Skeletal muscle satellite cell (primary cell): Measurements from ENCODE around the gene ECHDC1.

Source experiments
- H3K27me3 ChIP-seq: 2 replicates; pipeline ENCODE4 v1.7.0; 2013; ENCODE audit warnings: low read length; ENCODE audit not compliant: control insufficient read depth, insufficient read depth
- H3K36me3 ChIP-seq: 2 replicates; pipeline ENCODE4 v1.7.0; 2013; ENCODE audit warnings: mild to moderate bottlenecking, control low read depth, low read length; ENCODE audit not compliant: insufficient read depth
- H3K4me1 ChIP-seq: 2 replicates; pipeline ENCODE4 v1.7.0; 2013; ENCODE audit warnings: low read length; ENCODE audit not compliant: control insufficient read depth, insufficient read depth
- H3K4me2 ChIP-seq: 2 replicates; pipeline ENCODE4 v1.7.0; 2013; ENCODE audit warnings: mild to moderate bottlenecking, low read length
- H3K4me3 ChIP-seq: 2 replicates; pipeline ENCODE4 v1.7.0; 2013; ENCODE audit warnings: low read length
- H3K9ac ChIP-seq: 2 replicates; pipeline ENCODE4 v1.7.0; 2013; ENCODE audit warnings: mild to moderate bottlenecking, low read depth, low read length, moderate library complexity
- H3K9me3 ChIP-seq: replicated peaks from 2 replicates; pipeline ENCODE4 v1.7.0; 2013; ENCODE audit warnings: mild to moderate bottlenecking, control low read depth, low read length

Gene ECHDC1

DNA sequence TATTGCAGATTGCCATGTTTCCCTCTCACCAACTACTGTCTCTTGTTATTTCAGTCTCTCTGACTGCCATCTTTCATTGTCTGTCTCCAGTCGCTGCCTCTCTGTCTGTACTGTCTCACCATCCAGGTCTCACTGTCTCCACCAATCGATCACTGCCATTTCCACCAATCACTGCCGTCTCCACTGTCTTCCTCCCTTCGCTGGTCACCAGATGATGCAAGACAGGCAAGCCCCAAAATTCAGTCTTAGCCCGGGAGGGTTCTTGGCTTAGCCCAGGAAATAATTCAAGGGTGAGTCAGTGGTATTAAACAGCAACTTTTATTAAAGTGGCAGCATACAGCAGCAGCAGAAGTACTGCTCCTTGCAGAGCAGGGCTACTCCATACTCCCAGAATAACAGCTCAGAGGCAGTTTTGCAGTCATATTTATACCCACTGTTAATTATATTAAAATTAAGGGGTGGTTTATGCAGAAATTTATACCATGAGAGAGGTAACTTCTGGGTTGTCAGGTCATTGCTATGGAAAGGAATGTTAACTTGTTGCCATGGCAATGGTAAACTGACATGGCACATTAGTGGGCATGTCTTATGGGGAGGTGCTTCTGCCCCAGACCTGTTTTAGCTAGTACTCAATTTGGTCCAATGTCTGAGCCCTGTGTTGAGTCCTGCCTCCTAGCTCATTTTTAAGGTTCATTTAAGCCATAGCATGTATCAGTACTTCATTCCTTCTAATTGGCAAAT is 23.0 kb upstream of the ECHDC1 start:
- H3K27me3 ChIP-seq = no peaks in the 10 kb centered on the region
- peak overlapping the region; percentile 63 for H3K9ac ChIP-seq
- no peaks in the 10 kb centered on the region for H3K36me3 ChIP-seq
- H3K4me3 ChIP-seq = peak overlapping the region; percentile 12
- peaks cover 4% of the 10 kb centered on the region for H3K9me3 ChIP-seq
- H3K4me1 ChIP-seq = peaks cover 14% of the 10 kb centered on the region
- H3K4me2 ChIP-seq = peak overlapping the region; percentile 55

DNA sequence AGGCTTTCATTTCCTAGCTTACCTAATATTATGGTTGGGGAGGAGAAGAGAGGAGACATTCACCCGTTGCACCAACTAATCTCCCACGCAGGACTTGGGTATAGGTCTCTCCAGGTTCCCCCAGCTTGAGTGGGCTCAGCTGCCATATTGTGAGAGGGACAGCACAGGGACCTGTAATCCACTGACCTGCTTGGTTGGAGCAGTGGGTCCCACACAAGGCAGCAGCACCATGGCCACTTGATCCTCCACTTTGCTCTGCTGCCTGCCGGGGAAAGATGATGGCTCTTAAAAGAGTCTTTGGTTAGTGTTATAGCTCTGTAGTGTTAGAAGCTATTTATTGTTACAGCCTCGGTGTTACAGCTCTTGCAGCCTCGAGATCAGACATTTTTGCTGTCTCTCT is 22.5 kb upstream of the ECHDC1 start:
- H3K36me3 ChIP-seq = no peaks in the 10 kb centered on the region
- H3K27me3 ChIP-seq = no peaks in the 10 kb centered on the region
- peaks cover 2% of the 10 kb centered on the region for H3K9me3 ChIP-seq
- peak overlapping the region; percentile 55 for H3K4me2 ChIP-seq
- H3K4me3 ChIP-seq = peak overlapping the region; percentile 12
- peak overlapping the region; percentile 63 for H3K9ac ChIP-seq
- H3K4me1 ChIP-seq = peaks cover 14% of the 10 kb centered on the region

DNA sequence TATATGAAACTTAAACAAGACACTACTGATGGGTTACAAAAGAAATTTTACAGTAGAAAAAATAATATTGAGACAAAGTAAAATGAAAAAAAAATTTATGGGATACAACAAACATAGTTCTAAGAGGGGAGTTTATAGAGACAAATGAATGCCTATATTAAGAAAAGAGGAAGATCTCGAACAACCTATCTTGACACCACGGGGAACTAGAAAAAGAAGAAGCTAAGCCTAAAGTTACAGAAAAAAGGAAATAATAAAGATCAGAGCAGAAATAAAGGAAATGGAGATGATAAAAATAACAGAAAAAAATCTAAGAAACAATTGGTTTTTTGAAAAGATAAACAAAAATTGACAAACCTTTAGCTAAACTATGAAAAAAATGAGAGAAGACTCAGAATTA is 9.1 kb upstream of the ECHDC1 start:
- H3K9ac ChIP-seq = no peak overlapping the region
- no peaks in the 10 kb centered on the region for H3K9me3 ChIP-seq
- H3K27me3 ChIP-seq = no peaks in the 10 kb centered on the region
- H3K4me2 ChIP-seq = no peak overlapping the region
- H3K4me1 ChIP-seq = no peaks in the 10 kb centered on the region
- H3K4me3 ChIP-seq = no peak overlapping the region
- H3K36me3 ChIP-seq = no peaks in the 10 kb centered on the region

DNA sequence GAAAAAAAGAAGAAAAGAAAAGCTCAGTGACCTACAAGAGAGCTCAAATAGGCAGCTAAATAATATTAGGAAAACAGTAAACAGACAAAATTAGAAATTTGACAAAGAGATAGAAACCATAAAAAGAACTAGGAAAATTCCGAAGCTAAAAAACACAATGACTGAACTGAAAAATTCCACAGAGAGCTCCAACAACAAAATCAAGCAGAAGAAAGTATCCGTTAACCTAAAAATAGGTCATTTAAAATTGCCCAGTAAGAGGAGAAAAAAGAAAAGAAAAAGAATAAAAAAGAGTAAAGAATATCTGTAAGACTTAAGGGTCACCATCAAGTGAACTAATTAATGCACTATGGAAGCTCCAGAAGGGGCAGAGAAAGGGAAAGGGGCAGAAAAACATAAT is 6.6 kb upstream of the ECHDC1 start:
- no peak overlapping the region for H3K4me2 ChIP-seq
- no peak overlapping the region for H3K9ac ChIP-seq
- H3K36me3 ChIP-seq = no peaks in the 10 kb centered on the region
- no peaks in the 10 kb centered on the region for H3K27me3 ChIP-seq
- no peaks in the 10 kb centered on the region for H3K9me3 ChIP-seq
- no peak overlapping the region for H3K4me3 ChIP-seq
- H3K4me1 ChIP-seq = no peaks in the 10 kb centered on the region

DNA sequence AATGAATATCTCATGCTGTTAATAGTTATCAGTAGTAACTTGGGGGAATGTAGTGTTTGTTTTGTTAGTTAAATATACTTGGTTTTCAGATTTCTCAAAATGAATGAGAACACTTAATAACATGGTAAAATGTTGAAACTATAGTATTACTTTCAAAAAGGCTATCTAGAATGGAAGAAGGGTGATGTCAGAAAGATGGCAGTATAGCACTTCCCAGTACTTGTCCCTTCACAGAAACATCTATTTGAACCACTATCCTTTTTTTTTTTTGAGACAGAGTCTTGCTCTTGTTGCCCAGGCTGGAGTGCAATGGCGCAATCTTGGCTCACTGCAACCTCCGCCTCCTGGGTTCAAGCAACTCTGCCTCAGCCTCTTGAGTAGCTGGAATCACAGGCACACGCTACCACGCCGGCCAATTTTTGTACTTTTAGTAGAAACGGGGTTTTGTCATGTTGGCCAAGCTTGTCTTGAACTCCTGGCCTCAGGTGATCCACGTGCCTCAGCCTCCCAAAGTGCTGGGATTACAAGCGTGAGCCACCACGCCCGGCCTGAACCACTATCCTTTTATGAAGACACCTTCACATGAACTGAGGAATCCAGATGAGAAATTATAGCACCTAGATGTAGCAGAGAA is 4.7 kb upstream of the ECHDC1 start:
- H3K9me3 ChIP-seq = no peaks in the 10 kb centered on the region
- H3K27me3 ChIP-seq = no peaks in the 10 kb centered on the region
- no peak overlapping the region for H3K9ac ChIP-seq
- peaks cover 5% of the 10 kb centered on the region for H3K4me1 ChIP-seq
- no peaks in the 10 kb centered on the region for H3K36me3 ChIP-seq
- no peak overlapping the region for H3K4me2 ChIP-seq
- H3K4me3 ChIP-seq = no peak overlapping the region

DNA sequence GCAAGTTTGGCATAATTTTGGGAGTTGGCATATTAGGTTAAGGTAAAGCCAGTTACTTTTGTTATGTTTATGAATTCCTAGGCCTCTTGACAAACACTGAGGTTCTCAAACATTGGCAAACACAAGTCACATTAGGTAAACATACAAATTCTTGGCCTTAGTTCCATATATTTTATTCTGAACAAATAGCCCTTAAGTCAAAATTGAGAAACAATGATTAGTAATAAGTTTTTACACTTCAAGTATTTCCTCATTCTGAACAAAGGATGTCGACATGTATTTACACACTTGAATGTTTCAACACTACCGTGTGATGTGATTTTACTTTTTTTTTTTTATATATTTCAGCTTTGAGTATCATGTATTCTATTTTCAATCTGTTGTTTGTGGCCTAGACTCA is 3.8 kb upstream of the ECHDC1 start:
- H3K4me2 ChIP-seq = no peak overlapping the region
- H3K9ac ChIP-seq = no peak overlapping the region
- no peaks in the 10 kb centered on the region for H3K27me3 ChIP-seq
- no peaks in the 10 kb centered on the region for H3K36me3 ChIP-seq
- no peak overlapping the region for H3K4me3 ChIP-seq
- peaks cover 5% of the 10 kb centered on the region for H3K4me1 ChIP-seq
- no peaks in the 10 kb centered on the region for H3K9me3 ChIP-seq

DNA sequence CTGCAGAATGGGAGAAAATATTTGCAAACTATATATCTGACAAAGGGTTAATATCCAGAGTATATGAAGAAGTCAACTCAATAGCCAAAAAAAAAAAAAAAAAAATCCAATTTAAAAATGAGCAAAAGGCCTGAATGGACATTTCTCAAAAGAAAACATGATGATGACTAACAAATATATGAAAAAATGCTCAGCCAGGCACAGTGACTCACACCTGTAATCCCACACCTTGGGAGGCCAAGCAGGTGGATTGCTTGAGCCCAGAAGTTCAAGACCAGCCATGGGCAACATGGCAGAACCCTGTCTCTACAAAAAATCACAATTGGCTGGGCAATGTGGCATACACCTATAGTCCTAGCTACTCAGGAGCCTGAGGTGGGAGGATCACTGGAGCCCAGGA is 2.1 kb upstream of the ECHDC1 start:
- no peaks in the 10 kb centered on the region for H3K27me3 ChIP-seq
- no peak overlapping the region for H3K9ac ChIP-seq
- H3K9me3 ChIP-seq = no peaks in the 10 kb centered on the region
- H3K36me3 ChIP-seq = no peaks in the 10 kb centered on the region
- H3K4me1 ChIP-seq = peaks cover 19% of the 10 kb centered on the region
- no peak overlapping the region for H3K4me3 ChIP-seq
- H3K4me2 ChIP-seq = no peak overlapping the region

DNA sequence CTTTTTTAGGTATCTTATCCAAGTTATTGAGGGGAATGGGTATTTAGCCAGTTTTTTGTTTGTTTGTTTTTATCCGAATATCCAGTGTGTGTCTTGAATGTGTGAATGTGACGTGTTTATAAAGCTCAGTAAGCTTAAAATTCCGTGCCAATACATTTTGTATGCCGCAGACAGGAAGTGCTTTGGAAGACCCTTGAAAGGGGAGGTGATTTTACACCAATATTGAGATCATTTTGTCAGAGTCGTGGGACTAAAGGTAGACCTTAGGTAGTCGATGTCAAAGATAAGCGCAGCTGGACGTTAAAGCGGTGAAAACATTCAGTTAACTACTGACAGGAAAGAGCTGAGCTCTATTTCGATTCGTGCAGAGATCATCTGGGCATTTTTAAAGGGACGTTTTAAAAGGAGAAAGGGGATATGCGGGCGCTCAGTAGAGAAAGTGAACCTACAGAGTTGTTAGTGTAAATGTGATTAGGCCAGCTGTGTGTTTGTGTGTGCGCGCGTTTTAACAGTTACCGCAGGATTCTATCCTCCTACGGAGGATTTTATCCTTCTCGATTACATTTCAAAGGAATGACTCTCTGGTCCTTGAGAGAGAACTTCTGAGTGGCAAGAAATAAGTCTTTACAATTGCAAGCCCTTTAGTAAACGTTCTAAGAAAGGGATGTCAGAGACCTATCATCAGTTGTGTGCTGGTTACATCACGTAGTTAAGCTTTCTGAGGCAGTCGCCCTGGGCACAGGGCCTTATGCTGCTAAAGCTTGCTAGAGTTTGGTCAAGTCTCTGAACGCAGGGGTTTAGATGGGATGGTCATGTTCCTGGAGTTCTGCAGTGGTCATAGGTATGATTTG is 625 bp upstream of the ECHDC1 start:
- Histone ChIP-seq H3K4me1 (peaks cover 23% of the 10 kb centered on the region), H3K9ac (peak overlapping the region; percentile 94), H3K9me3 (no peaks in the 10 kb centered on the region), H3K27me3 (no peaks in the 10 kb centered on the region), H3K4me3 (peak overlapping the region; percentile 81), H3K4me2 (peak overlapping the region; percentile 89), H3K36me3 (no peaks in the 10 kb centered on the region)

DNA sequence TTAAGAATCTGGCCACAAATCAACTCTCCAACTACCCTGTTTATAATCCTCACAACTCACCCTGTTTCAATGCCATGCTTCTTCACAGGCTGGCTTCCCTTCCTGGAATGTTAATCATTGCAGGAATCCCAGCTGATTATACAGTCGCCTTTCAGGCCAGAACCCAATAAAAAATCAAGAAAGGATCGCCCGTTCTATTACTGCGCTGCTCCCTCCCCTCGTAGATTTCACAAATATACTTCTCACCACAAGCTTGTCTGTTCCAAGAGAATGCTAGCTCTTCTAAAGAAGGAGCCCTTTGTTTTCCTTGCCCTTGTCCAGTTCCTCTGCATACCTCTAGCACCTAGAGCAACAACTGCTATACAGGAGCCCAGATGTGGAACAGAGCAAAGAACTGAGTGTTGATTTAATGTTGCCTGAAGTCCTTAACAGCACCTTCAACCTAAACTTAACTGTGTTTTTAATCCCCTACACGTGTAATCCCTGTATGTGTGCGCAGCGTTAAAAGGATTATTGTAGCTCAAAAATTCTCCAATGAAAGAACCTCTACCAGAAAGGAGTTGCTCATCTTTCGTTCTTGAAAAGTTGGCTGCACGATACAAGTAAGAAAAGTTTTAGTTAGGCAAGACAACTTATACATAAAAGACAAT is 988 bp downstream of the ECHDC1 start:
- Histone ChIP-seq H3K4me3 (peak overlapping the region; percentile 81), H3K4me2 (peak overlapping the region; percentile 89), H3K4me1 (peaks cover 23% of the 10 kb centered on the region), H3K9ac (peak overlapping the region; percentile 94), H3K36me3 (no peaks in the 10 kb centered on the region), H3K27me3 (no peaks in the 10 kb centered on the region), H3K9me3 (no peaks in the 10 kb centered on the region)

DNA sequence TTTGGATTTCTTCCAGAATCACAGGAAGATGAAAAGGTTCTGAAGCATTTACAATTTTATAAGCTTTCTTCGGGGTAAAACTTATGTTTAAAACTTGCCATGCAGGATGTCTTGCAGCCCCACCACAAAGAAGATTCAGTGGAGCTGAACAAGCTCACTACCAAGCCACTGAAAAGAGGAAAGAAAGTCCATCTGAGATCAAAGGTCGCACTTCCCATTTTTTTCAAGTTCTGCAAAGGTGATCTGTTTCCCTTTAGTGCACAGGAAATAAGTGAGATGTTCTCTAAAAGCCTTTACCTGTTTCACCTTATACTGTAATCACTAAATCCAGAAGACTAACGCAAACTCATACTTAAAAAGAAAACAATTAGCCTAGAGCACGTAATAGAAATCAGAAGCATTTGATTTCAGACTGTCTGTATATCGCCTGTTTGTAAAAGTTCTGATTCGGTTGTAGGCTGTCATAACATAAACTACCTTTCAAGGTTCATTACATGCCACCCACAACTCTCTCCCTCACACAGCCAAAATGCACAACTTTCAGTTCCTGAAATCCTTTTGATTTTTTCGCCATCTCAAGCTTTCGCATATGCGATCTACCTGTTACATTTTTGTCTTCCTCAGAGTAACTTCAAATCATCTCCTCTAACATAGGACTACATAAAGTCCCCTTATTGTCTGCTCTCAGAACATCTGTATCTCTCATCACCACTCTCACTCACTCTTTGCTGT is 1.8 kb downstream of the ECHDC1 start:
- no peaks in the 10 kb centered on the region for H3K36me3 ChIP-seq
- H3K4me3 ChIP-seq = peak overlapping the region; percentile 81
- peaks cover 23% of the 10 kb centered on the region for H3K4me1 ChIP-seq
- H3K9ac ChIP-seq = peak overlapping the region; percentile 94
- no peaks in the 10 kb centered on the region for H3K27me3 ChIP-seq
- H3K9me3 ChIP-seq = no peaks in the 10 kb centered on the region
- peak overlapping the region; percentile 89 for H3K4me2 ChIP-seq

DNA sequence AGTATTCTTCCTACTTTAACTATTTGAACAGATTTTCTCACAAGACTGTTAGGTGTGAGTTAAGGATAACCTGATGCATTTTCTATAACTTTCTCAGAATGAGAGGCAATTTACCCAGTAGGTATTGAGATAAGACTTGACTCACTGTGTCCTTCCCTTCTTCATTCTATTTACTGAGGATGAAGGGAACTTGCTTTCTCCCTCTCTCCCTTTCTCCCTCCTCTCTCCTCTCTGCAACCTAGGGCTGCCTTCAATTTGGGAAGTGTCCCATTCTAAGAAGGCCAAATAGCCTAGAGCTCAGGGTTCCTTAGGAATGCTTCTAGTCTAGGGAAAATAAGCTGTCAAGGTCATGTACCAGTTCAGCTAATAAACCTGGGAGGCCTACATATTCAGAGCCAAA is 3.2 kb downstream of the ECHDC1 start:
- H3K4me2 ChIP-seq = no peak overlapping the region
- no peaks in the 10 kb centered on the region for H3K27me3 ChIP-seq
- H3K9me3 ChIP-seq = no peaks in the 10 kb centered on the region
- H3K9ac ChIP-seq = no peak overlapping the region
- H3K36me3 ChIP-seq = no peaks in the 10 kb centered on the region
- peaks cover 23% of the 10 kb centered on the region for H3K4me1 ChIP-seq
- no peak overlapping the region for H3K4me3 ChIP-seq
